IPS-NIHi7 (cell line): Measurements from ENCODE around the gene DUS1L.

Source experiments
- DNase-seq: peaks from one replicate; pipeline ENCODE4 v3.0.0; 2012; ENCODE audit warnings: mixed read lengths; ENCODE audit errors: extremely low spot score

The DUS1L gene

GRCh38 chr17:82012640-82013295 lies 52.8 kb downstream of the DUS1L start:
- no peak for DNase-seq

GRCh38 chr17:82012261-82012639 lies 53.4 kb downstream of the DUS1L start:
- DNase-seq, result no peak

- DNase-seq, result no peak
Observed at GRCh38 chr17:82011617-82012187, 53.9 kb downstream of the DUS1L start.

GRCh38 chr17:82010575-82011525 lies 54.8 kb downstream of the DUS1L start:
- no peak for DNase-seq

- no peak for DNase-seq
Observed at GRCh38 chr17:82009413-82009812, 56.2 kb downstream of the DUS1L start.

GRCh38 chr17:82008941-82009405 lies 56.6 kb downstream of the DUS1L start:
- no peak for DNase-seq

- DNase-seq, result no peak
Observed at GRCh38 chr17:82008258-82008940, 57.2 kb downstream of the DUS1L start.
